HEK293T (cell line): Measurements from ENCODE around the gene ATP8A1.
"Not testable (repeated sequence)": the region's sequence is repeated elsewhere in the genome, so short reads cannot be mapped to it uniquely, and the experiment has no call there.

Experiments
- CTCF ChIA-PET: fragments of 350-600 bp; formaldehyde crosslinking; extraction: SDS; loops from one replicate; lab custom pipeline; 2021; ENCODE audit warnings: antibody characterized with exemption, inconsistent platforms; lab: Yijun Ruan, JAX
- POLR2A ChIA-PET: fragments of 350-600 bp; formaldehyde crosslinking; extraction: SDS; loops from one replicate; lab custom pipeline; 2020; ENCODE audit warnings: antibody characterized with exemption, inconsistent platforms; lab: Yijun Ruan, JAX
- DNase-seq: peaks from one replicate; pipeline ENCODE4 v3.0.0; 2012; ENCODE audit warnings: mixed read lengths; ENCODE audit errors: extremely low spot score
- ARNT ChIP-seq: fragments of 450-650 bp; IDR thresholded peaks from 2 replicates; pipeline ENCODE4 v1.6.1; 2017; ENCODE audit warnings: mild to moderate bottlenecking
- BHLHE40 ChIP-seq: fragments of 450-650 bp; IDR thresholded peaks from 2 replicates; pipeline ENCODE4 v1.6.1; 2016; ENCODE audit warnings: mild to moderate bottlenecking, moderate library complexity, borderline replicate concordance
- CTBP1 ChIP-seq: fragments of 450-650 bp; IDR thresholded peaks from 2 replicates; pipeline ENCODE4 v1.6.1; 2016; ENCODE audit warnings: borderline replicate concordance
- ELF4 ChIP-seq: fragments of 450-650 bp; IDR thresholded peaks from 2 replicates; pipeline ENCODE4 v1.6.1; 2017; ENCODE audit warnings: antibody characterized with exemption
- FOXA1 ChIP-seq: fragments of 450-650 bp; IDR thresholded peaks from 2 replicates; pipeline ENCODE4 v1.6.1; 2016; ENCODE audit warnings: mild to moderate bottlenecking
- FOXK2 ChIP-seq: fragments of 450-650 bp; IDR thresholded peaks from 2 replicates; pipeline ENCODE4 v1.6.1; 2016; ENCODE audit warnings: mild to moderate bottlenecking
- FOXM1 ChIP-seq: fragments of 450-650 bp; IDR thresholded peaks from 2 replicates; pipeline ENCODE4 v1.6.1; 2017; ENCODE audit warnings: mild to moderate bottlenecking, borderline replicate concordance
- HDGF ChIP-seq: fragments of 450-650 bp; IDR thresholded peaks from 2 replicates; pipeline ENCODE4 v1.6.1; 2017; ENCODE audit warnings: antibody characterized with exemption, borderline replicate concordance
- L3MBTL2 ChIP-seq: fragments of 450-650 bp; conservative IDR thresholded peaks from 2 replicates; pipeline ENCODE4 v1.6.1; 2016; ENCODE audit warnings: mild to moderate bottlenecking
- LEF1 ChIP-seq: fragments of 450-650 bp; IDR thresholded peaks from 2 replicates; pipeline ENCODE4 v1.6.1; 2017; ENCODE audit warnings: mild to moderate bottlenecking, borderline replicate concordance
- NFRKB ChIP-seq: fragments of 450-650 bp; IDR thresholded peaks from 2 replicates; pipeline ENCODE4 v1.6.1; 2016; ENCODE audit warnings: mild to moderate bottlenecking, moderate library complexity
- SP1 ChIP-seq: fragments of 450-650 bp; IDR thresholded peaks from 2 replicates; pipeline ENCODE4 v1.6.1; 2017
- SUZ12 ChIP-seq: fragments of 450-650 bp; IDR thresholded peaks from 2 replicates; pipeline ENCODE4 v1.6.1; 2016; ENCODE audit warnings: mild to moderate bottlenecking
- TARDBP ChIP-seq: fragments of 450-650 bp; IDR thresholded peaks from 2 replicates; pipeline ENCODE4 v1.6.1; 2016
- ZNF384 ChIP-seq: fragments of 450-650 bp; IDR thresholded peaks from 2 replicates; pipeline ENCODE4 v1.6.1; 2016
- TF ChIP-seq, protein P1 (sequence below): fragments of 450-650 bp; IDR thresholded peaks from 2 replicates; pipeline ENCODE4 v1.6.1; 2016

The ATP8A1 gene

DNA sequence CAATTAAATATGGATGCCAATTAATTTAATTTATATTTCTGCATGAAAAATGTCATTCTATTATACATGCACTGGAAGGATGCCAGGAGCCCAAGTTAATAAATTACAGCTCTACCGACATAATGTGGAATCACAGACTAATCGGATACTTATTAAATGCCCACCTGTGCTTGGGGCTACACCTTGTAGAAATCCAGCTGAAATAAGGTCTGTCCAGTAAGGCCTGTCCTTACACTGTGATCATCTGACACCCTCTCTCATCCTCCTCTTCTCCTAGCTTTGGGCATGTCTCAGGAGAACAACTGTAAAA, 265.6 kb downstream of the ATP8A1 start:
- ChIA-PET CTCF (no interaction called here), POLR2A (no interaction called here)
- no peak for DNase-seq
- no peak for TF ChIP-seq CTBP1
- no peak for TF ChIP-seq SP1
- TF ChIP-seq BHLHE40: no peak
- TF ChIP-seq ELF4: no peak
- no peak for TF ChIP-seq FOXK2
- no peak for TF ChIP-seq TARDBP
- no peak for TF ChIP-seq SUZ12
- TF ChIP-seq, protein P1, sequence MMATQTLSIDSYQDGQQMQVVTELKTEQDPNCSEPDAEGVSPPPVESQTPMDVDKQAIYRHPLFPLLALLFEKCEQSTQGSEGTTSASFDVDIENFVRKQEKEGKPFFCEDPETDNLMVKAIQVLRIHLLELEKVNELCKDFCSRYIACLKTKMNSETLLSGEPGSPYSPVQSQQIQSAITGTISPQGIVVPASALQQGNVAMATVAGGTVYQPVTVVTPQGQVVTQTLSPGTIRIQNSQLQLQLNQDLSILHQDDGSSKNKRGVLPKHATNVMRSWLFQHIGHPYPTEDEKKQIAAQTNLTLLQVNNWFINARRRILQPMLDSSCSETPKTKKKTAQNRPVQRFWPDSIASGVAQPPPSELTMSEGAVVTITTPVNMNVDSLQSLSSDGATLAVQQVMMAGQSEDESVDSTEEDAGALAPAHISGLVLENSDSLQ: no peak
- TF ChIP-seq FOXM1: no peak
- no peak for TF ChIP-seq LEF1
- TF ChIP-seq NFRKB: no peak
- TF ChIP-seq ZNF384: no peak
- TF ChIP-seq L3MBTL2: no peak
- TF ChIP-seq FOXA1: no peak
- TF ChIP-seq HDGF: no peak
- TF ChIP-seq ARNT: no peak

DNA sequence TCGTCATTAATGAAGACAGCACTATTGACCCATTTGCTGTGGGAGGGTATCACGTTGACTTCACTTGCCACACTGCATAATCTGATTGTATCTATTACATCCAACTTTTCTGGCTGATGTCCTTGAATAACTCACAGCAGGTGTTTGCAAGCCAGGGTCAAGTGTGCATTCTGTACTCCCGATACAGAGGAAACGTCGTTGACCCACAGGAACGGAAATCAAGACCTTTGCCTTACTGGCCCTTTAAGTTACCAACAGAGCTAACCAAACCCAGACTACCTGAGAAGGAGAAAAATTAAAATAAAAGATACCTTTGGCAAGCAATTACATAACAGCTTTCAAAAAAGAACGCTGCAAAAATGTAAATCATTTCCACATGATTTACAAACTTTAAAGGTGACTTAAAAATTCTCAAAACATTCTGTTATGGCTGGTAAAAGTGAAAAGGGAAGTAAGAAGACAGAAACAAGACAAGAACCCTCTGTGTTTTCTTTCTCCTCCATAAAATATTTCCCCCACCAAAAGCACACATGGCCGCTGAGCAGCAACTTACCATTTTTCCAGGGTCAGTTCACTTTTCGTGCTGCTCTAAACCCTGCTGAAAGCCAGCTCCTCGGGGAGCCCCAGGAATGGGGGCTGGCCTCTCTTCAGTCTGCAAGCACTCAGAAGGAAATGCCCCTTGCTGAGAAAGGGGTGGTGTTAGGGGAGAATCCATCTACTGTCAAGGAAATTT, 266.1 kb downstream of the ATP8A1 start:
- CTCF ChIA-PET: no interaction called here
- POLR2A ChIA-PET: no interaction called here
- no peak for DNase-seq
- TF ChIP-seq L3MBTL2 (no peak), ZNF384 (no peak), NFRKB (no peak), HDGF (no peak), TARDBP (no peak), ARNT (no peak), BHLHE40 (no peak), FOXM1 (no peak), FOXA1 (no peak), CTBP1 (no peak), FOXK2 (no peak), LEF1 (no peak), SP1 (no peak), ELF4 (no peak)
- TF ChIP-seq, protein P1: no peak

DNA sequence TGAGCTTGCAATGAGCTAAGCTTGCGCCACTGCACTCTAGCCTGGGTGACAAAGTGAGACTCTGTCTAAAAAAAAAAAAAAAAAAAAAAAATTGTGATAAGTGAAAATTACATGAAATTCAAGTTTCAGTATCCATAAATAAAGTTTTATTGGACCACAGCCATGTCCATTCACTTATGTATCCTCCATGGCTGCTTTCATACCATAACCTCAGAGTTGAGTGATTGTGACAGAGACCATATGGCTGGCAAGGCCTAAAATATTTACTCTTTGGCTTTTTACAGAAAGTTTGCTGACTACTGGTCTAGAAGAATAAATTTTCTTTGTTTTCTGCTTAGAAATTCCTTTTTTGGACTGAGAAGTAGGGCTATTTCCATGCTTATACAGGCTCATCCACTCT, 271.4 kb downstream of the ATP8A1 start:
- CTCF ChIA-PET: no interaction called here
- POLR2A ChIA-PET: no interaction called here
- DNase-seq: no peak
- no peak for TF ChIP-seq ARNT
- TF ChIP-seq FOXK2: no peak
- no peak for TF ChIP-seq SUZ12
- no peak for TF ChIP-seq NFRKB
- TF ChIP-seq ELF4: no peak
- no peak for TF ChIP-seq FOXM1
- no peak for TF ChIP-seq BHLHE40
- TF ChIP-seq HDGF: no peak
- no peak for TF ChIP-seq TARDBP
- TF ChIP-seq SP1: no peak
- no peak for TF ChIP-seq LEF1
- no peak for TF ChIP-seq L3MBTL2
- TF ChIP-seq, protein P1: no peak
- TF ChIP-seq FOXA1: no peak
- no peak for TF ChIP-seq CTBP1
- no peak for TF ChIP-seq ZNF384

DNA sequence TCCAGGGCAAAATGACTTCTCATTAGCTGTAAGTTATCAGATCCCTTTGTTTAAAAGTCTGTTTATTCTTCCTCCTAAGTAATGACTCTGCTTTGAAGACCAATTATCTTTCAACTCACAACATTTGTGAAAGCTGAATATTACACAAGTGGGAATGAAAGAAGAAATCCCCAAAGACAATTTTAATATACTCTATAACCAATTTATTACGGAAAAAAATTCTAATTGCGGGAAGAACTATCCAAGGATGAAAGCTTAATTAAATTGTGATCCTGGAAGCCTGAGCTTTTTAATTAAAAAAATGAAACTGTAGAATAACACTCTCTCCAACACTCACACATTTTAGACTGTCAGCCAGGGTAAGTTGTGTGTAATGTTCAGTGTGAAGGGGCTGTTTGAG, 275.2 kb downstream of the ATP8A1 start:
- ChIA-PET CTCF (interaction anchor here (0.7 kb wide), 1 partner anchor 10 kb away, joined by 4 read pairs; no protein-coding TSS in a partner anchor), POLR2A (no interaction called here)
- TF ChIP-seq FOXK2 (no peak), TARDBP (no peak), SP1 (no peak), FOXA1 (no peak), LEF1 (no peak), ELF4 (no peak), CTBP1 (no peak), BHLHE40 (no peak), FOXM1 (no peak), ZNF384 (no peak)

DNA sequence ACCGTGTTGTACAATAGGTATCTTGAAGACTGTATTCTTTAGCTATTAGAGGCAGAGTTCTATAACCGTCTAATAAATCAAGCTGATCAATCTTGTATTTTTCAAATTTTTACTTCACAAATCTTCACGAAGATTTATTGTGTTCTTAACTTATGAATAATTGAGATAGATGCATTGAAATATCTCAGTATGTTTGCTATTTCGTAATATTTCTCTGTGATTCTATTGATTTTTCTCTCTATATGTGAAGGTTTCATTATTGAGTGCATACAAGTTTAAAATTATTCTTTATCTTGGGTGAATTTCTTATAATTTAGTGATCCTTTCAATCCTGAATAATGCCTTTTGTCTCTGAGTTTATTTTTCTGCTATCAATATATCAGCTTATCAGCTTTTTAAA, 279.4 kb downstream of the ATP8A1 start:
- CTCF ChIA-PET: no interaction called here
- no peak for DNase-seq
- TF ChIP-seq TARDBP (no peak), SP1 (no peak), HDGF (no peak), FOXA1 (no peak), NFRKB (no peak), ARNT (no peak), FOXM1 (no peak), FOXK2 (no peak), L3MBTL2 (no peak), ELF4 (no peak), BHLHE40 (no peak), CTBP1 (no peak), SUZ12 (no peak), LEF1 (no peak)
- TF ChIP-seq, protein P1: no peak
- POLR2A ChIA-PET: no interaction called here

More for the DNA sequence above, 275.2 kb downstream of the ATP8A1 start:
- no peak for DNase-seq

DNA sequence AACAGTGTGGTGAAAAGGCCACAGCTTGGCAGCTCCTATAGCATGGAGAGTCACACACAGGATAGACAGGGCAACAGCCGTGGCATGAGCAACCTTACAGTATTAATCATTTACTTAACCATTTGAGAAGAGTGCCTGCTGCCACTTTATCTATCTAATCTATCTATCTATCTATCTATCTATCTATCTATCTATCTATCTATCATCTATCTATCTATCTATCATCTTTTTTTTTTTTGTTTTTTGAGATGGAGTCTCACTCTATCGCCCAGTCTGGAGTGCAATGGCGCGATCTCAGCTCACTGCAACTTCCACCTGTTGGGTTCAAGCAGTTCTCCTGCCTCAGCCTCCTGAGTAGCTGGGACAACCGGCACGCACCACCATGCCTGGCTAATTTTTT, 284.6 kb downstream of the ATP8A1 start:
- CTCF ChIA-PET: interaction anchor here (0.9 to 3.6 kb wide), 5 partner anchors 27 to 147 kb away, joined by 3 to 51 read pairs (median 3); no protein-coding TSS in a partner anchor
- POLR2A ChIA-PET: not testable (repeated sequence)

More for the DNA sequence above, 284.6 kb downstream of the ATP8A1 start:
- DNase-seq: not testable (repeated sequence)
